ENCODE data around the gene TENM4.
A peak's percentile ranks its signal among the peaks of the same experiment; 100 is the strongest.

Gene TENM4

GRCh38 chr11:78803995-78804394 lies 636.8 kb downstream of the TENM4 start:
- ChIA-PET POLR2A (no interaction called here), CTCF (interaction anchor here (1.0 to 10.0 kb wide), 5 partner anchors 7 to 158 kb away, joined by 3 to 113 read pairs (median 7); no protein-coding TSS in a partner anchor)
- no peak overlapping the region for H3K4me3 ChIP-seq (ENCODE audit: low read depth, low read length)
- no peak for TF ChIP-seq CTCF (IDR thresholded peaks at IDR 0.05; ENCODE audit: insufficient read depth, low read length, missing control alignments)
- no peak for DNase-seq (ENCODE audit: low read depth, low spot score)

- ChIA-PET CTCF (interaction anchor here (0.9 to 10.0 kb wide), 13 partner anchors 9 to 298 kb away, joined by 3 to 113 read pairs (median 5); no protein-coding TSS in a partner anchor), POLR2A (interaction anchor here (0.7 to 1.8 kb wide), 3 partner anchors 7 to 514 kb away, joined by 3 to 8 read pairs (median 4); no protein-coding TSS in a partner anchor)
- DNase-seq (ENCODE audit: low read depth, low spot score): no peak
- H3K4me3 ChIP-seq (ENCODE audit: low read depth, low read length): no peak overlapping the region
- TF ChIP-seq CTCF (IDR thresholded peaks at IDR 0.05; ENCODE audit: insufficient read depth, low read length, missing control alignments): no peak
Measured at GRCh38 chr11:78802058-78802761, 638.6 kb downstream of the TENM4 start.

GRCh38 chr11:78801161-78801884 lies 639.5 kb downstream of the TENM4 start:
- ChIA-PET CTCF (interaction anchor here (0.9 to 10.0 kb wide), 15 partner anchors 8 to 308 kb away, joined by 3 to 113 read pairs (median 5); no protein-coding TSS in a partner anchor), POLR2A (interaction anchor here (0.7 to 1.8 kb wide), 3 partner anchors 8 to 514 kb away, joined by 3 to 8 read pairs (median 4); no protein-coding TSS in a partner anchor)
- no peak for TF ChIP-seq CTCF (IDR thresholded peaks at IDR 0.05; ENCODE audit: insufficient read depth, low read length, missing control alignments)
- H3K4me3 ChIP-seq (ENCODE audit: low read depth, low read length): no peak overlapping the region
- peak; percentile 96 for DNase-seq (ENCODE audit: low read depth, low spot score)

- CTCF ChIA-PET: interaction anchor here (1.2 to 10.0 kb wide), 11 partner anchors 8 to 308 kb away, joined by 3 to 113 read pairs (median 7); no protein-coding TSS in a partner anchor
- no peak for TF ChIP-seq CTCF (IDR thresholded peaks at IDR 0.05; ENCODE audit: insufficient read depth, low read length, missing control alignments)
- no peak for DNase-seq (ENCODE audit: low read depth, low spot score)
- POLR2A ChIA-PET: interaction anchor here (1.4 to 1.8 kb wide), 2 partner anchors 9 to 218 kb away, joined by 4 to 8 read pairs; no protein-coding TSS in a partner anchor
- H3K4me3 ChIP-seq (ENCODE audit: low read depth, low read length): no peak overlapping the region
Measured at GRCh38 chr11:78800756-78801155, 640.1 kb downstream of the TENM4 start.

GRCh38 chr11:78800096-78800690 lies 640.6 kb downstream of the TENM4 start:
- no peak for DNase-seq (ENCODE audit: low read depth, low spot score)
- CTCF ChIA-PET: interaction anchor here (1.7 to 10.0 kb wide), 9 partner anchors 11 to 299 kb away, joined by 4 to 113 read pairs (median 25); no protein-coding TSS in a partner anchor
- no peak overlapping the region for H3K4me3 ChIP-seq (ENCODE audit: low read depth, low read length)
- POLR2A ChIA-PET: interaction anchor here (1.8 kb wide), 1 partner anchor 9 kb away, joined by 8 read pairs; no protein-coding TSS in a partner anchor
- TF ChIP-seq CTCF (IDR thresholded peaks at IDR 0.05; ENCODE audit: insufficient read depth, low read length, missing control alignments): no peak
